Measurements from ENCODE around the gene DTX3. TPM values are rescaled to one million over a fixed set of nuclear protein-coding genes. Genes with fewer than 3 reads are reported as not detected.

Gene DTX3
- total RNA-seq, 1 experiment from 2014 or later: 67.5 TPM

DNA sequence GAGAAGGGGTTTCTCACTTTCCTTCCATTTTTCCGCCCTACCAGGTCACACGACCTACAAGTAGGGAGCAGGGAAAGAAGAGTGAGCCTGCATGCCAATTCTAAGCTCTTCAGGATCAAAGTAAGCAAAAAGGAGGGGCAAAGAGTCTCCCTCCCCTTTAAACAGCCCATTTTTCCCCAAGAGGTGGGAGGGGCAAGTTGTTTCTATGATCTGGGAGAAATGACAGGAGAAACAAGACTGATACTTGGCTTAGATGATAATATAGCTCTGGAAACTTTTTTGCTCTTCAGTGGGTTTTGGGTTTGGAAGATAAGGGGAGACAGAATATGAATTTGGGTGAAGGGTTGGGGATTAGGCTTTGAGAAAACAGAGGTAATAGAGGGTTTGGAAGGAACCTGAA lies 1.8 kb downstream of the DTX3 start:
- no peaks in the 10 kb centered on the region for H4K20me1 ChIP-seq (ENCODE audit: control insufficient read depth, insufficient read depth, insufficient read length)
- no peak overlapping the region for H3T11ph ChIP-seq (ENCODE audit: low read length)
- peaks cover 7% of the 10 kb centered on the region for H3K27me3 Mint-ChIP-seq (ENCODE audit: low read depth)
- DNase-seq: no peak
- no peaks in the 10 kb centered on the region; a peak in 1 of 5 replicates for H3K9me3 Mint-ChIP-seq
- H3K23ac ChIP-seq (ENCODE audit: insufficient read length, low read depth, low read length): no peak overlapping the region
- no peak overlapping the region for H2BK120ac ChIP-seq (ENCODE audit: low read depth, low read length, poor library complexity, severe bottlenecking)
- WGBS (ENCODE audit: extremely low coverage, insufficient read length, low lambda C conversion rate): no CpG with 5 or more reads among the region's 2 CpGs
- no peak overlapping the region for H3K9ac ChIP-seq (ENCODE audit: extremely low read depth, insufficient read length, low read length)
- H2AK5ac ChIP-seq (ENCODE audit: insufficient read length, low read length): no peak overlapping the region
- H3K4me1 Mint-ChIP-seq: peaks cover 37 to 40% of the 10 kb centered on the region in 2 experiments
- H3K4me1 ChIP-seq (ENCODE audit: insufficient read depth, low read length): peaks cover 3% of the 10 kb centered on the region
- H3K79me2 ChIP-seq (ENCODE audit: insufficient read depth, low read length): no peaks in the 10 kb centered on the region
- H3K36me3 Mint-ChIP-seq (ENCODE audit: insufficient read depth in 1 of 3, low read depth in 3 of 3): peaks cover 9 to 38% (median 29%) of the 10 kb centered on the region in 3 experiments
- H3K27ac ChIP-seq (ENCODE audit: insufficient read length, low read depth, low read length): no peak overlapping the region
- no peak overlapping the region for H3K4ac ChIP-seq (ENCODE audit: low read depth, low read length)
- peaks cover 34% of the 10 kb centered on the region for H3K23me2 ChIP-seq (ENCODE audit: insufficient read length, low read depth, low read length, poor library complexity, severe bottlenecking)
- no peak overlapping the region for H2AFZ ChIP-seq (ENCODE audit: low read length)
- H4K8ac ChIP-seq (replicated peaks; ENCODE audit: insufficient read length, low read depth, low read length): no peak overlapping the region
- H3K9me3 ChIP-seq (ENCODE audit: control insufficient read depth, low read depth, low read length): no peaks in the 10 kb centered on the region
- H2BK20ac ChIP-seq (ENCODE audit: low read depth, low read length, poor library complexity, severe bottlenecking): no peak overlapping the region
- H3K27me3 ChIP-seq (ENCODE audit: insufficient read depth, low read length): no peaks in the 10 kb centered on the region
- H4K5ac ChIP-seq (ENCODE audit: insufficient read length, low read depth, low read length): no peak overlapping the region
- no peaks in the 10 kb centered on the region for H3K79me1 ChIP-seq (ENCODE audit: insufficient read depth, low read depth, low read length, poor library complexity, severe bottlenecking)
- H3K56ac ChIP-seq (ENCODE audit: insufficient read length, low read depth, low read length): no peak overlapping the region
- H3K18ac ChIP-seq (ENCODE audit: insufficient read length, low read depth, low read length): no peak overlapping the region
- H2BK15ac ChIP-seq (ENCODE audit: low read depth, low read length): no peak overlapping the region
- H3K4me3 Mint-ChIP-seq: peak overlapping the region; percentile 31 to 90; a peak in 2 of 5 replicates
- H4K91ac ChIP-seq (ENCODE audit: insufficient read length, low read depth, low read length): no peak overlapping the region
- no peak overlapping the region for H2BK12ac ChIP-seq (ENCODE audit: insufficient read length, low read depth, low read length)
- H3K27ac Mint-ChIP-seq: no peak overlapping the region
- H3K4me2 ChIP-seq (ENCODE audit: insufficient read depth, insufficient read length, low read length): no peak overlapping the region
- no peak for TF ChIP-seq CTCF (conservative IDR thresholded peaks at IDR 0.05)
- H2BK5ac ChIP-seq (ENCODE audit: insufficient read length, low read length): no peak overlapping the region
- H3K14ac ChIP-seq (ENCODE audit: insufficient read depth, low read length): no peak overlapping the region
